WERI-Rb-1 (cell line): ENCODE measurements around the gene POLG2.
"Not testable (repeated sequence)": the region's sequence is repeated elsewhere in the genome, so short reads cannot be mapped to it uniquely, and the experiment has no call there.

ENCODE experiments used
- DNase-seq: peaks from one replicate; pipeline ENCODE4 v3.0.0-alpha.2; 2020
- H3K27ac ChIP-seq: fragments of 250-450 bp; sonication (Bioruptor Pico); 2 replicates; pipeline ENCODE4 v1.5.1; 2020; ENCODE audit warnings: mild to moderate bottlenecking, moderate library complexity
- H3K27me3 ChIP-seq: fragments of 250-450 bp; sonication (Bioruptor Pico); 2 replicates; pipeline ENCODE4 v1.5.1; 2021; ENCODE audit warnings: mild to moderate bottlenecking, low read depth, moderate library complexity; ENCODE audit not compliant: insufficient read depth, severe bottlenecking
- H3K36me3 ChIP-seq: fragments of 250-450 bp; sonication (Bioruptor Pico); 2 replicates; pipeline ENCODE4 v1.5.1; 2020; ENCODE audit warnings: mild to moderate bottlenecking, moderate library complexity
- H3K4me3 ChIP-seq: 2 replicates; pipeline ENCODE4 v1.5.1; 2011; ENCODE audit warnings: low read depth, mild to moderate bottlenecking, control low read depth, low read length
- H3K9me3 ChIP-seq: fragments of 250-450 bp; sonication (Bioruptor Pico); 2 replicates; pipeline ENCODE4 v1.5.1; 2021; ENCODE audit warnings: mild to moderate bottlenecking, moderate library complexity; ENCODE audit not compliant: severe bottlenecking
- TF ChIP-seq, protein P1 (sequence below): IDR thresholded peaks from 2 replicates; pipeline ENCODE4 v1.5.1; 2011; ENCODE audit warnings: low read depth, mild to moderate bottlenecking, control low read depth, inconsistent platforms, low read length

Gene POLG2

DNA sequence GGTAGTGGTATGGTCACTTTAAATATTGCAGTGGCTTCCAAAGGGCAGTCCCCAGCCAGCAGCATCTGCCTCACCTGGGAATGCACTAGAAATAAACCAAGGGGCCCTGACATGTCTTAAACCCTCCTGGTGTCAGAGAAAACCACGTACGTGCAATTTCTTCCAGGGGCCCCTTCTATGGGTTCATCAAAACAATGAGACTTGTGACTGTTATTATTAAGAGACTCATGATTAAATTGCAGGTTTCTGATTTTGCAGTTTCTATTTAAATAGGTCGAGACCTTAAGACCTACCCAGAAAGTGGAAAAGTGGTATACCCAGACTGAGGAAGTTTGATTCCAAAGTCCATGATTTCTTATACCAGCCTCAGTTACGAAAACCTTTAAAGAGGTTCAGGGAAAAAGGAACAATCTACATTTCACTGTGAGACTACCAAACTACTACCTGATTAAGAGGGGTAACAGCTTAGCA, 746 bp upstream of the POLG2 start:
- no peaks in the 10 kb centered on the region for H3K27me3 ChIP-seq
- DNase-seq: no peak
- H3K27ac ChIP-seq: peak overlapping the region; percentile 93
- H3K36me3 ChIP-seq: peaks cover 60% of the 10 kb centered on the region
- peak overlapping the region; percentile 77 for H3K4me3 ChIP-seq
- H3K9me3 ChIP-seq: no peaks in the 10 kb centered on the region
- TF ChIP-seq, protein P1, sequence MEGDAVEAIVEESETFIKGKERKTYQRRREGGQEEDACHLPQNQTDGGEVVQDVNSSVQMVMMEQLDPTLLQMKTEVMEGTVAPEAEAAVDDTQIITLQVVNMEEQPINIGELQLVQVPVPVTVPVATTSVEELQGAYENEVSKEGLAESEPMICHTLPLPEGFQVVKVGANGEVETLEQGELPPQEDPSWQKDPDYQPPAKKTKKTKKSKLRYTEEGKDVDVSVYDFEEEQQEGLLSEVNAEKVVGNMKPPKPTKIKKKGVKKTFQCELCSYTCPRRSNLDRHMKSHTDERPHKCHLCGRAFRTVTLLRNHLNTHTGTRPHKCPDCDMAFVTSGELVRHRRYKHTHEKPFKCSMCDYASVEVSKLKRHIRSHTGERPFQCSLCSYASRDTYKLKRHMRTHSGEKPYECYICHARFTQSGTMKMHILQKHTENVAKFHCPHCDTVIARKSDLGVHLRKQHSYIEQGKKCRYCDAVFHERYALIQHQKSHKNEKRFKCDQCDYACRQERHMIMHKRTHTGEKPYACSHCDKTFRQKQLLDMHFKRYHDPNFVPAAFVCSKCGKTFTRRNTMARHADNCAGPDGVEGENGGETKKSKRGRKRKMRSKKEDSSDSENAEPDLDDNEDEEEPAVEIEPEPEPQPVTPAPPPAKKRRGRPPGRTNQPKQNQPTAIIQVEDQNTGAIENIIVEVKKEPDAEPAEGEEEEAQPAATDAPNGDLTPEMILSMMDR: no peak

DNA sequence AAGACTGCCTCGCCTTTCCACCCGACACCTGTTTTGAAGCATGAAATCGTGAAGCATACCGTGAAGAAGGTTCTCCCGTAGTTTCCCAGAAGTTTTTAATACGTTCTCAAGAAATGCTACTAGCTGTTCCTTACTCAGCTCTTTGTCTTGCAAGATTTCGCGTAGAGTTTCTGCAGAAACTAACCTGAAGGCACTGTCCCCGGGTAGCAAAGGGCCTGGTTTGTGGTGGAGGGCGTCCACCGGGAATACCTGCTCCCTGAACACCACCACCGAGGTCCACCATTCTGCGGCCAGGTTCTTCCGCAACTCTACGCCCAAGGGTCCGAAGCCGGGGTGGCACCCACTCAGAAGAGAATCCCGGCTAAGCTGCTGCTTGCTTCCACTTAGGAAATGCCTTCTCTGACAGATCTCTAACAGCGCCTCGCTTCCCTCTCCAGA, 487 bp downstream of the POLG2 start:
- DNase-seq: no peak
- Histone ChIP-seq H3K9me3 (no peaks in the 10 kb centered on the region), H3K27ac (peak overlapping the region; percentile 93), H3K36me3 (peaks cover 58% of the 10 kb centered on the region), H3K4me3 (peak overlapping the region; percentile 77), H3K27me3 (no peaks in the 10 kb centered on the region)
- TF ChIP-seq, protein P1: no peak

DNA sequence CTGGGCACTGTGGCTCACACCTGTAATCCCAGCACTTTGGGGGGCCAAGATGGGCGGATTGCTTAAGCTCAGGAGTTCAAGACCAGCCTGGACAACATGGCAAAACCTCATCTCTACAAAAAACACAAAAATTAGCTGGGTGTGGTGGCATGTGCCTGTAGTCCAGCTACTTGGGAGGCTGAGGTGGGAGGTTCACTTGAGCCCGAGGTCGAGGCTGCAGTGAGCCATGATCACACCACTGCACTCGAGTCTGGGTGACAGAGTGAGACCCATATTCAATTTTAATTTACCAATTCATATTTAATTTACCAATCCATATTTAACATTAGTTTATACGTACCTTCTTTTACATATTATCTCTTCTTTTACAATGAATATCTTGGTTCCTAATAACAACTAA, 1.6 kb downstream of the POLG2 start:
- H3K4me3 ChIP-seq, H3K9me3 ChIP-seq, DNase-seq, H3K27me3 ChIP-seq, H3K27ac ChIP-seq: not testable (repeated sequence)
- peaks cover 55% of the 10 kb centered on the region for H3K36me3 ChIP-seq

DNA sequence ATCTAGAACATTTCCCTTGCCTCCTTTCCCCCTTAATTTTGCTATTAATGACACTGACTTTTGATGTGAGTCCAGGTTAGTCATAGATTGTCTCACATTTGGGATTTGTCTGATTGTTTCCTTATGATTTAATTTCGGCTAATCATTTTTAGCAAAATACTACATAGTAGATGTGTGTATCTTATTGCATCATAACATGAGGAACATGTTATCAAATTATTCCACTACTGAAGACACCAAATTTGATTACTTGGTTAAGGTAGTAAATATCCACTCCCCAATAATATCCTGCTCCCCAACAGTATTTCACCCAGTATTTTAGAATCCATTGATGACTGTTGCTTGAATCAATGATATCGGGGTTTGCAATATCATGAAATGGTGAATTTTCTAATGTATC, 2.7 kb downstream of the POLG2 start:
- Histone ChIP-seq H3K36me3 (peaks cover 48% of the 10 kb centered on the region), H3K27ac (no peak overlapping the region), H3K27me3 (no peaks in the 10 kb centered on the region), H3K9me3 (no peaks in the 10 kb centered on the region), H3K4me3 (no peak overlapping the region)
- no peak for DNase-seq
- TF ChIP-seq, protein P1: no peak

DNA sequence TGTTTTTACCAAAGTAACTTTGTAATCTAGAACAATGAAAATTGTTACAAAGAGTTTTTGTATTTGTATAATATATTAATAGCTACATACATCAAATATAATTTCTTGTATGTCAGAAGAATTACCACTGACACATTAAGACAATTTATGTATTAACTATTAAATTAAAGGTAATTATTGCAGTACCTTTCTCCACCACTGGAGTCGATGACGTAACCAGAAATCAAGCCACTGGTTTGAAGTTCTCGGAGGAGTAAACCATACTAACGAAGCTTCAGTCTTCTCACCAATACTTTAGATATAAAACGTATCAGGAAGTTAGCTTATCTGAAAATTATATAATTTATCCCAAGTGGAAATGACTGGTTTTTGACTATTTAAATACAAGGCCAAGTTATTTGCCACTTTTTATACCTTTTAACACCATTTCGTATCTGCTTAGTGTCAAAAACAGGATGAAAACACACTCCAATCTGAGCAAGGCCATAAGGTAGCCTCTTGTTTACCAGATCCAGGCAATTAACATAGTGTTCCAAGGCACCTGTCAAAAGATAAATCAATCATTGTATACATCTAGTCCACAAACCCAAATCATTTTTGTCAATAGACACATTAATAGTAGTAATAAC, 4.3 kb downstream of the POLG2 start:
- no peak for DNase-seq
- H3K27me3 ChIP-seq: no peaks in the 10 kb centered on the region
- no peak overlapping the region for H3K27ac ChIP-seq
- peaks cover 48% of the 10 kb centered on the region for H3K36me3 ChIP-seq
- TF ChIP-seq, protein P1: no peak
- H3K9me3 ChIP-seq: no peaks in the 10 kb centered on the region
- H3K4me3 ChIP-seq: no peak overlapping the region

DNA sequence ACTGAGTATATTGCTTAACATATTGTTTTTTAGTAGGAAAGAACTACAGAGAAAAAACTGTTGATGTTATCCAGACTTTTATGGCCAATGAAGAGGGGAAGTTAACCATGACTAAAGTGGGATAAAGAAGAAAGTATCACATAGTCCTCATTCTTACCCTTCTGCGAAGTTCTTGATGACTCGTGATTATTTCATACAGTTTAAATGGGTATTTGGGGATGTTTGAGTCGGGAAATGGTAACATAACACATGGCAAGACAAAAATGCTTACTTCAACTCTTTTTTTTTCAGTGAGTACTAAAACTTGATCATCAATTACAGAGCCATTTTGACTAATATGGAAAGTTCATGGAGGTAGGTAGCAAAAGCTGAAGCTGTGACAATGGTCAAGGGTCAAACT, 4.9 kb downstream of the POLG2 start:
- TF ChIP-seq, protein P1: no peak
- no peaks in the 10 kb centered on the region for H3K9me3 ChIP-seq
- no peak for DNase-seq
- H3K36me3 ChIP-seq: peaks cover 49% of the 10 kb centered on the region
- H3K27me3 ChIP-seq: no peaks in the 10 kb centered on the region
- H3K4me3 ChIP-seq: no peak overlapping the region
- no peak overlapping the region for H3K27ac ChIP-seq
